ENCODE measurements around the gene NUDT15.

GRCh38 chr13:48096670-48097069, 59.1 kb downstream of the NUDT15 start:
- TF ChIP-seq, protein P1, sequence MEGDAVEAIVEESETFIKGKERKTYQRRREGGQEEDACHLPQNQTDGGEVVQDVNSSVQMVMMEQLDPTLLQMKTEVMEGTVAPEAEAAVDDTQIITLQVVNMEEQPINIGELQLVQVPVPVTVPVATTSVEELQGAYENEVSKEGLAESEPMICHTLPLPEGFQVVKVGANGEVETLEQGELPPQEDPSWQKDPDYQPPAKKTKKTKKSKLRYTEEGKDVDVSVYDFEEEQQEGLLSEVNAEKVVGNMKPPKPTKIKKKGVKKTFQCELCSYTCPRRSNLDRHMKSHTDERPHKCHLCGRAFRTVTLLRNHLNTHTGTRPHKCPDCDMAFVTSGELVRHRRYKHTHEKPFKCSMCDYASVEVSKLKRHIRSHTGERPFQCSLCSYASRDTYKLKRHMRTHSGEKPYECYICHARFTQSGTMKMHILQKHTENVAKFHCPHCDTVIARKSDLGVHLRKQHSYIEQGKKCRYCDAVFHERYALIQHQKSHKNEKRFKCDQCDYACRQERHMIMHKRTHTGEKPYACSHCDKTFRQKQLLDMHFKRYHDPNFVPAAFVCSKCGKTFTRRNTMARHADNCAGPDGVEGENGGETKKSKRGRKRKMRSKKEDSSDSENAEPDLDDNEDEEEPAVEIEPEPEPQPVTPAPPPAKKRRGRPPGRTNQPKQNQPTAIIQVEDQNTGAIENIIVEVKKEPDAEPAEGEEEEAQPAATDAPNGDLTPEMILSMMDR (IDR thresholded peaks at IDR 0.05; ENCODE audit: poor library complexity, severe bottlenecking), result no peak
- no peak for TF ChIP-seq EZH2 (IDR thresholded peaks at IDR 0.05; ENCODE audit: borderline replicate concordance, insufficient read depth, low read length, poor library complexity, severe bottlenecking)
- TF ChIP-seq POLR2AphosphoS5 (IDR thresholded peaks at IDR 0.05), result no peak
- no peak for TF ChIP-seq REST (IDR thresholded peaks at IDR 0.05; ENCODE audit: borderline replicate concordance)
- no peak for TF ChIP-seq EP300 (conservative IDR thresholded peaks at IDR 0.05; ENCODE audit: poor library complexity, severe bottlenecking)
